SKM-1 treated with dmso at 0.1 percent for 144 hours (cell line): ENCODE measurements around the gene PIGP.
"Not testable (repeated sequence)": the region's sequence is repeated elsewhere in the genome, so short reads cannot be mapped to it uniquely, and the experiment has no call there.

ENCODE experiments used
- DNase-seq: peaks from one replicate; lab custom pipeline; 2025; ENCODE audit not compliant: unreplicated experiment; lab: John Stamatoyannopoulos, UW

Gene PIGP

DNA sequence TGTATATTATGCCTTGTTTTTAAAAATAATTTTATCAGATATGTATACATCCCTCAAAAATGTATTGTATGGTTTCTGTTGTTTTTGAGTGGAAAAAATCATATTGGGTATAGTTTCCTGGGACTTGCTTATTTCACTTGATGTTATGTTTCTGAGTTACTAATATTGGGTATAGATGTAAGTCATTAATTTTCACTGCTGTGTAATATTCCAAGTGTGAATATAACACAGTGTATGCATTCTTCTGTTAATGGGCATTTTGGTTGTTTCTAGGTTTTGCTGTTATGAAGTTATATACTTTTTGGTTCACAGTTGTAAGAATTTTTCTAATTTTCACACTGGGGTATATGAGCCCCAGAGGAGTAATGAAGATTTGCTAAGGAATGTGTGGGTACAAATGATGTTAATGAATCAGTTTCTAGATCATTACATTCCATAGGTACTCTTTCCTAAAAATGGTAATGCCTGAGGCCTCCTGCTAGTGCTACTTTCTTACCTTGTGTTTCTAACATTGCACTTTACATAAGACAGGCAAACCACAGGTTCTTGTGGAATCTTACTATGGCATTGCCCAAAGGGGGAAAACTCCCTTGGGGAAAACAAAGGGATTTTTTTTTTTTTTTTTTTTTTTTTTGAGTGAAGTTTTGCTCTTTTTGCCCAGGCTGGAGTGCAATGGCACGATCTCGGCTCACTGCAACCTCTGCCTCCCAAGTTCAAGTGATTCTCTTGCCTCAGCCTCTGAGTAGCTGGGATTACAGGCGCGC lies 3.4 kb upstream of the PIGP start:
- DNase-seq, result no peak

DNA sequence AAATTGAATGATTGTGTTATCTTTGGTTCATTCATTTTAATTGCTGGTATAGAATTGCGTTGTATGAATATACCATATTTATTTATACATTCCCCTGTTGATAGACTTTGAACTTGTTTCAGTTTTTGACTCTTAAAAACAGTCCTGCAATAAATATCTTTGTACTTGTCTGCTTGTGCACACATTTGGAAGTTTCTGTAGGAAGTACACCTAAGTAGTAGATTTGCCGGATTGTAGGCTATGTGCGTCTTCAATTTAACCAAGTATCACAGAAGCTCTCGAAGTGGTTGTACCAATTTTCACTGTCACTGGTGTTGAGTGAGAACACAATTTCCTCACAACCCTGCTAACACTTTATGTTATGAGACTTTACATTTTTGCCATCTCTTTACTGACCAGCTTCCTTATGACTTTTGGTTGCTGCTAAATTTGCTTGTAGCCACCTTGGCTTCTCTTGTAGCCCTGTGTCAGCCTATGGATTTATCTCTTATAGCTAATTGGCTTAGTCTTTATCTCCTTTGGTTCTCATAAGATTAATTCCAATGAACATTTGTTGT lies 2.4 kb upstream of the PIGP start:
- DNase-seq, result no peak

DNA sequence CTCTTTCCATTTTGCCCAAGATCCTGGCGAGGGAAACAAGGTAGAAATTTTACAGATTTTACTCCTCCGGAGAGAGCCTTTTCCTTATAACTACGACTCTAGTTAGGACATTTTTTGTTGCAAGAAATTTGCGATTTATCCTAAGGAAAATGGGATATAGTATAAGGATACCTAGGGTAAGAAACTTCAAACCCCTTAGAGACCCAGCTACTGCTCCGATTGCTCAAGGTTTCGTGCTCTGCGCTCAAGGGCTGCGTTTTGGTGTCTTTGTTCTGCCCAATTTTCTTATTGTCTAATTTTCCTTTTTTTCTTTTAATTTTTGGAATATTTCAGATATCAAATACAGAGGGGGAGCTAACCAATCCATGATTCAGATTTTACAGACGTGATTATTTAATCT lies 1.7 kb upstream of the PIGP start:
- DNase-seq, result no peak

DNA sequence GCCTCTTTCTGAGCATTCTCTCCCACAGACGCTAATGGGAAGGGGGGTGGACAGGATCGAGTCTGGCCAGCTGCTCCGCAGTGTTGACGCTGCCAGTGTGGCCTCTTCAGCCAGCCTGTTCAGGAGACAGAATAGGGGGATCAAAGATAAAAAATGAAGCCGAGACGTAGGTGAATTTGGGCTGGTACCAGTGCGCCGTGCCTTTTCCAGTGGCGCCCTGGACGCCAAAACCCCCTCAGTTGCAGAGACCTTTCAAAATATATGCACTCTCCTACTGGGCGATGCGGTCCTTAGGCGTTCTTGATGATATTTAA lies 1.3 kb upstream of the PIGP start:
- no peak for DNase-seq

DNA sequence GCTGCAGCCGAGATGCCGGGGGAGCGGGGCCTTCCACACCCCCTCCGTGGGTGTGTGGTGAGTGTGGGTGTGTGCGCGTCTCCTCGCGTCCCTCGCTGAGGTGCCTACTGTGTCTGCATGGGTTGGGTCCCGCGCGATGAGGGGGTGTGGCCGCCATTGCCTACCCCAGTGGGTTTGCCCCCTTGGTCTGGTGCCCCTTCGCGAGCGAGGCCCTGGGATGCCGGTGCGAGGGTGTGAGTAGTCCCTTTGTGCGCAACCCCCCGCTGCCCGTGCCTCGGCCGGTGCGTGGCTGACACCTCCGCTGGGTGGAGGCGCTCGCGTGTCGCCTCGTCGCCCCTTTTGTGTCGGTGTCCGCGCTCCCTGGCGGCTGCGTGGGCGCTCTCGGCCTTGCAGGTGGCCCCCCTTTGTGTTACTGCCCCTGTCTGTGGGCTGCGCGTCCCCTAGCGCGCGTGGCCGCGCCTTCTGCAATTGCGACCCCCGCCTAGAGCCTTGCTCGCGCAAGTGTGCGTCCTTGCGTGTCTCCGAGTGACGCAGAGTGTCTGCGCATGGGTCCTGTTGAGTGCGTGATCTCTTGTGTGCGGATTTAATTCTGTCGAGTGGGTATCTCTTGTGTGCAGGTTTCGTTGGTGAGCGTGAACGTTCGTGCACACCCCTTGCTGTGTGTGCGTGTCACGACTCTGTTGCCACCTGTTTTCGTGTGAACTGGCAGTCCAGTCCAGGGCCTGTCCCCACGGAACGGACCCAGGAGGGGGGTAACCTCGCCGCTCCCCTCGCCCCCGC lies 736 bp upstream of the PIGP start:
- DNase-seq, result no peak

DNA sequence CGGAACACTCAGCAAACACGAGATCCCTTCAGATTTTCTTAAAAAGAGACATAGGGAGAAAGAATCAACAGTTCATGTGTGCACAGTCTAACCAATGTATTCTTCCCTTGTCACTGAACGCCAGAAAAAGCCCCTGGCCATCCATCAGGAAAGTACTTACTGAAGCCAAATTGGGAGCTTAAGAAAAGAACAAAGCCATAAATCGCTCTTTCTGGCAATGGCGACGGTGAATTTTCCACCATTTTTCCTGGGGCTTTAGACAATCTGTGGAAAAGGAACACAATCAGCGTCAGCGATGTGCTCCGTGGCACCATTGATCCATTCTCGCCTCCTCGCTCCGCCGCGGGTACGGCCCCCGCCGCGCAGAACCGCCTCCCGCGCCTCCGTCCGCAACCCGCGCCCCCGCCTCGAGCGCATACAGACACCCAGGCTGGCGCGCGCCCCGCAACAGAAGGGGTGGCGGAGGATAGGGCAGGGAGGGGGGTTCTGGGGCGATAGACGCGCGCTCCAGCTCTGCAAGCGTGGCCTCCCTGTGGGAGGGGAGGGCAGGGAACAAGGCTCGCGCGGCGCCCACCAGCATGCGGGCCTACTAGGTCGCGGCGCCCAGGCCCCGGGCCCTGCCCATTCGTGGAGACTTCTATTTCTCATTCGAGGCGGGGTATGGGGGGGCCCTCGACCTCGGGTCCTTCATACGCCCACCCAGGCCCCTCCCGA lies 440 bp downstream of the PIGP start:
- peak; percentile 51 for DNase-seq

DNA sequence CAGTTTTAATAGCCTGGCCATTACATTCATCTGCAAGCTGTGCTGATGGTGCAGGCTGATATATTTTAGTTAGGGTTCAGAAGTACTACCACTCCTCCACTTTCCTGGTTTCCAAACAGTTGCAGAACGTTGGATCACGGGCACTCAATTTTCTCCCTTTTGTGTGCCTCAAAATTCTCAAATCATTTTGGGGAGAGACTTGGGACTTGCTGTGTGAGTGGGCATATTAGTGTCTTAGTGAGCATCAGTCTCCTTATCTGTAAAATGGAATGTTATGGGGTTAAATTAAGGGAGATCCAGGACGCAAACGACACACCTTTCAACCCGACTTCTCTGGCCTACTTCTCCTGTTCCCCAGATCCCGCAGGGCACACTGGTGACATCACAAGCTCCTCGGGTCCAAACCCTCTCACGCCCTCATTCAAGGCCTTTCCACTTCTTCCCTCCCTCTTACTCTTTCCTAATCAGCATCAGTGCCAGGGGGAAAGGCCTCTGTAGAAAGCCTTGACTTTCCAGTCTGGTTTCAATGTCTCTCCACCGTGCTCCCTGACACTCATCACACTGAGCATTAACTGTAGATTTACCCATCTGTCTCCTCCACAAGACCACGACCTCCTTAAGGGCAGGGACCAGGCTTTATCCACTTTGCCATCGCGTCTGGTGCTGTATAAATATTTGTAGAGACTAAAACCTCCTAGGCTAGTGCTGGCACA lies 1.2 kb downstream of the PIGP start:
- no peak for DNase-seq

DNA sequence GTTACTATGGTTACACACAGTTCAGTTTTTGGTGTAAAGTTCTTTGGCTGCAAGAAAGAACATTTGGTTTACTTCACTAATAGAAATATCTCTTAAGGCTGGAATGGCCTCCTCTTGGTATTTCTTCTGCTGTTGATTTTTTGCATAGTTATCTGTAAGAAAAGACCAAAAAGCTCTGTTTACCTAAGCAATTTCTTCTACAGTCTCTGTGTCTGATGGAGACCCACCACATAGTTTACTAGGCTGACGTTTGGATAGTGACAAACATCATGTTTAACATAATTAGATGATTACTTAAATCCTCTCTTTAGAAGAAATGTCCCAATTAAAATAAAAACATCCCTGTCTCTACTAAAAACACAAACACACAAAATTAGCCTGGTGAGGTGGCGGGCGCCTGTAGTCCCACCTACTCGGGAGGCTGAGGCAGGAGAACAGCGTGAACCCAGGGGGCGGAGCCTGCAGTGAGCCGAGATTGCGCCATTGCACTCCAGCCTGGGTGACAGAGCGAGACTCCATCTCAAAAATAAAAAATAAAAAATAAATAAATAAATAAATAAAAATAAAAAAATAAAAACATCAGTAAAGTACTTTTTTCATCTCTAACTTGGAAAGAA lies 7.2 kb downstream of the PIGP start:
- DNase-seq, result no peak

DNA sequence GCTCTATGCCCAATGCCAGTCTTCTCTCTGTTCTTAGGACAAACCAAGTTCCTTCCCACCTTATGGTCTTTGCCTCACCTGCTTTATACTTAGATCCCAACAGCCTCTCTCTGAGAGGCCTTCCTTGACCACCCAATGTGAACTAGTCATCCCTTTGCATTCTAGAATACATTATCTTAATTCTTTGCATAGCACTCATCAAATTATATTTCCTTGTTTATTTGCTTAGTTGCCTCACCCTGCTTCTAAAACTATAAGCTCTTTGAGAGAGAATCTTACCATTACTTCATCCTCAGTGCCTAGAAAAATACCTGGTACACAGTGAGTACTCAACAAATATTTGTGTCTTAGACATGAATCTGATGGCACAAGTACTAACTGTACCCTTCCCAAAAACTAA lies 8.0 kb downstream of the PIGP start:
- no peak for DNase-seq

DNA sequence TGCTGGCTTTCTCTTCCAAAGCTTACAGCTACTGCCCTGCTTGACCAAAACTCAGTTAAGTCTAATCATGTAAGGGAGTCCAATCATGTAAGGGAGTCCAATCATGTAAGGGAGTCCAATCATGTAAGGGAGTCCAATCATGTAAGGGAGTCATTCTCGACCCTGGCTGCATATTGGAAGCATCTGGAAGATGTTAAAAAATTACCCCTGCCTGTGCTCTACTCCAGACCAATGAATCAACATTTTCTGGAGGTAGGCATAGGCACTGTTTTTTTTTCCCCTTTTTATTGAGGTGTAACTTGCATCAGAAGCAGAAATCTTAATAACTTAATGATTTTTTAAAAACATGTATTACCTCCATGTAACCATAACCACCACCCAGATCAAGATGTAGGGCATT lies 9.4 kb downstream of the PIGP start:
- no peak for DNase-seq

DNA sequence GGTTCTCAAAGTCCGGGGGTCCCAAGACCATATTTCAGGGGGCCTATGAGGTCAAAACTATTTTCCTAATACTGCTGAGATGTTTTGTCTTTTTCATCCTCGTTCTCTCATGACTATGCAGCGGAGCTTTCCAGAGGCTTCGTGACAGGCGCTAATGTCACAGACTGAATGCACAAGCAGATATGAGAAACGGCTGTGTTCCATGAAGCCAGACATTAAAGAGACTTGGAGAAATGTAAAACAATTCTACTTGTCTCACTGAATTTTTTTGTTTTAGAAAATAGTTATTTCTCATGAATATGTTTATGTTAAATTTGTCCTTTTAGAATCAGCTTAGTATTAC lies 10.3 kb downstream of the PIGP start:
- DNase-seq, result no peak

DNA sequence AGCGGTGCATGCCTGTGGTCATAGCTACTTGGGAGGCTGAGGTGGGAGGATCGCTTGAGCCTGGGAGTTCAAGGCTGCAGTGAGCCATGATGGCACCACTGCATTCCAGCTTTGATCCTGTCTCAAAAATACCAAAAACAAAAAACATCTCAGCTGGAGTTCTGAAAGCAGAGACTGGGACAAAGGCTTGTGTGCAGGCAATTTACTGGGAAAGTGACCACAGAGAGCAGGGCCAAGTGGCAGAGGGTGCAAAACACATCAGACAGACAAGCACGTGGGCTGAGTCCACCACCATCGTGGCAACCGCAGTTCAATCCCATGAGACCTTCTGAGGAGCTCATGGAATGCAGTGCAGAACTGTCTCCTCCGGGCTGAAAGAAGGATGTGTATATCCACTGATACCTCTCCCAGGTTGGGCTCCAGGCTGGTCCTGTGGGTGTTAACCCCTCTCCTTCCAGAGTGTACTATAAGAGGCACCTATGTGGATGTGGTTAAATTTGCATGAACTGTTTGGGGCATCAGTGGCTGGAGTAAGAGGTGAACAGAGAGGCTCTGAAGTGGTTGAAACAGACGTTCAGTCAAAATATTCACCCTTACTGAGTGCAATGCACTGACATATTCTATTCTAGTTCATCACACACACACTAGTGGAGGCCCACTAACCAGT lies 10.8 kb downstream of the PIGP start:
- no peak for DNase-seq

DNA sequence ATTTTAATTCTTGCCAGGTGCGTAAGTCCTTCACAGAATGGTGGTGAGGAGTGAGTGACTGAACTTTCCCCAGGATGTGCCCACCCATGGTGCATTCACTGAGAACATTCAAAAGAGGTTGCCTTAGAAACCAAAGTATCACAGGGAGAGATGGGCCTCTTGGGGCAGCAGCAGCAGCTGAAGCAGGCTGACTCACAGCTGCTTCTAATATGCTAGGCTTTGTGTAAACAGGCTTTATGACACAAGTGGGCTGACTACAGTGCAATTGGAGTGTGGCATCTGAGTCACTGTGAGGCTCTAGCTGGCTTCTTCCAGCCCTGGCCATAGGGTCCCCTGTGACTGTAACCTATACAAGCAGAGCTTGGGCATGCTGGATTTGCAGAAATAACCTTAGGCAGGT lies 12.6 kb downstream of the PIGP start:
- no peak for DNase-seq

DNA sequence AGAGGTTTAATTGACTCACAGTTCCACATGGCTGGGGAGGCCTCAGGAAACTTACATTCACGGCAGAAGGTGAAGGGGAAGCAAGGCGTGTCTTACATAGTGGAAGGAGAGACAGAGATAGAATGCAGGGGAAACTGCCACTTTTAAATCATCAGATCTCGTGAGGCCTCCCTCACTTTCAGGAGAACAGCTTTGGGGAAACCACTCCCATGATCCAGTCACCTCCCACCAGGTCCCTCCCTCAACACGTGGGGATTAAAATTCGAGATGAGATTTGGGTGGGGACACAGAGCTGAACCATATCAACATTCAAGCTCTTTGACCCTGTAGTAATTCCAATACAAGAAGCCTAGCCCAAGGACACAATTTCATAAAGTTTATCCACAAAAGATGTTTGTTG lies 13.7 kb downstream of the PIGP start:
- DNase-seq, result no peak

DNA sequence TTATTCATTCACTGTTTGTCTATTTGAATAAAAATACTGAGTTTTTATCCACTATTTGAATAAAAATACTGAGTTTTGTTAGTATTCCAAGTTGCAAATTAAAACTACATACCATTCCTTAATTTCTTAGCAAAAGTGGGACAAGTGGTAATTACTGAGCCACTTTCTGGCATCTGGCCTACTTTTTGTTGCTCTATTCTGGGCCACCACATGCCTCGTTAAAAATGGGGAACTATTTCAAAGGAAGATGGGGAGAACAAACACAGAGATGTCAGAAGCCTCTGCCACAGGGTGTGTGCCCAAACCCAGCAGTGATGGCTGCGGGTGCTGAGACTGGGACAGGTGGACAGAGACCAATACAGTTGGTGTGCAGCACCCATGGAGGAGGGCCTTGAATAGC lies 14.6 kb downstream of the PIGP start:
- peak; percentile 23 for DNase-seq

DNA sequence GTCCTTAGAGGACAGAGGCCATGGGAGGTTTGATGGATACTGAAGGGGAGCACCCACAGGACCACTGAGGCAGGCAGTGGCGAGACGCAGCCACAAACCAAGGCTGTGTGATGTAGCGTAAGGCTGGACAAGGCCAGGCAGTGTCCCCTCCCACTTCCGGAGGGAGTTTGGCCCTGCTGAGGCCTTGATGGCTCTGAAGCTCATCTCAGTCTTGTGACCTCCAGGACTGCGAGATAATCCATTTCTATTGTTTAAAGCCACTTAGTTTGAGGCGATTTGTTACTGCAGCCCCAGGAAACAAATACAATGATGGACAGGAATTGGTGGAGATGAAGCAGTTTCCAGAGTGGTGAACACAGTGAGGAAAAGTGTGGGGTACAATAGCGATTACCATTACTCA lies 15.3 kb downstream of the PIGP start:
- no peak for DNase-seq

DNA sequence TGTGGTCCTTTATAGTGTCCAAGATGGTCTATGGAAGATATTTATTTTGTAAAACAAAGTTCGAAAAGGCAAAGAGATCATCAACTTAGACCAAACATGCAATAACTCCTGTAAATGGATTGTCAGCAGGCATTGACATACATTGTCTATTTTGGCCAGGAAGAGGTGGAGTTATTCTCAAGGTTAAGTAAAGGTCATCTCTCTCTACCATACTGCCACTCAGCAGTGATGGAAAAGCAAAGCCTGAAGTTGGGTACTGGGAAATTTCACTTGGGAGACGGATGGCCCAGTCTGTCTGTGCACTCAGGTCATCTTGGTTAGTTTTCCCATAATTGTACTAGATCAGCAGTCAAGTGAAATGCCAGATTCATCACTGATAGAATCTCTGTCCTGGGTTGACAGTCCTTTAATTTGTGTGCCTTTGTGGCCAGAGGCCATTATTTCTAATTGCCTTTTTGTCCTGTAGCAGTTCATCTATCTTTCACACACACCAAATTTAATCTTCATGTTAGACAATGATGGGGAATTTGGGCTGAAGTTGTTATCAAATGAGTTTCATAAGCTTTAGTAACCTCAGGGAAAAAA lies 17.5 kb downstream of the PIGP start:
- no peak for DNase-seq

DNA sequence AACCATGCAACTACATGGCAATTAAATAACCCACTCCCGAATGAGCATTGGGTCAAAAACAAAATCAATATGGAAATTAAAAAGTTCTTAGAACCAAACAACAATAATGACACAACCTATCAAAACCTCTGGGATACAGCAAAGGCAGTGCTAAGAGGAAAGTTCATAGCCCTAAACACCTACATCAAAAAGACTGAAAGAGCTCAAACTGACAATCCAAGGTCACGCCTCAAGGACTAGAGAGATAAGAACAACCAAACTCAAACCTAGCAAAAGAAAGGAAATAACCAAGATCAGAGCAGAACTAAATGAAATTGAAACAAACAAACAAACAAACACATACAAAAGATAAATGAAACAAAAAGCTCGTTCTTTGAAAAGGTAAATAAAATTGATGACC lies 23.1 kb downstream of the PIGP start:
- not testable (repeated sequence) for DNase-seq

DNA sequence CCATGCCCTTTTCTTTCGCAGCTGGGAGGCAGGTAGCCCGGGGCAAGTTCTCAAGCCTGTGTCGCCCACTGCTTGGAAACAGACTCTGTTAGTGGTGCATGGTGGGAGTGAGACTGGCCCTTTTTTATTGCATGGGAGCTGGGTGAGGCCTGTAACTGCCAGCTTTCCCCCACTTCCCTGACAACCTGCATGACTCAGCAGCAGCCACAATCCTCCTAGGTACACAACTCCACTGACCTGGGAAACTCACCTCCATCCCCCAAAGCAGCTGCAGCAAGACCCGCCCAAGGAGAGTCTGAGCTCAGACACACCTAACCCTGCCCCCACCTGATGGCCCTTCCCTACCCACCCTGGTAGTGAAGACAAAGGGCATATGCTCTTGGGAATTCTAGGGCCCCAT lies 25.8 kb downstream of the PIGP start:
- DNase-seq, result no peak

DNA sequence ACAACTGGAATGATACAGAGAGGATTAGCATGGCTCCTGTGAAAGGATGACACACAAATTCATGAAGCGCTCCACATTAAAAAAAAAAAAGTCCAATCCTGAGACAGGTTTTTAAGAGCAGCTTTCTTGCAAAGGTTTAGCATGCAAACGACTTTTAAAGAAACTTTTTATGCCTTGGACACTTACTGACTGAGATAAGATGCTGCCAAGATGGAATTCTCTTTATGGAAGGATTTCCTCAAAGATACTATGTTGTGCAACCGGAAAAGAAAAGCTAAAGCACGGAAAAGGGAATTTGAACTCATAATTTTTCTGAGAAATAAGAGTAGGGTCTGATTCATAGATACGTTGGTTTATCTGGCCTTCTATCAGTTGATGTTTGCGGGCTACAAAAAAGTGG lies 27.3 kb downstream of the PIGP start:
- no peak for DNase-seq
